Right forelimb (tissue), 1 donor: Measurements from ENCODE around the gene CPA1.
A peak's percentile ranks its signal among the peaks of the same experiment; 100 is the strongest.

Experiments
- DNase-seq: peaks from one replicate; pipeline ENCODE4 v3.0.0-alpha.2; 2018

CPA1 gene

DNA sequence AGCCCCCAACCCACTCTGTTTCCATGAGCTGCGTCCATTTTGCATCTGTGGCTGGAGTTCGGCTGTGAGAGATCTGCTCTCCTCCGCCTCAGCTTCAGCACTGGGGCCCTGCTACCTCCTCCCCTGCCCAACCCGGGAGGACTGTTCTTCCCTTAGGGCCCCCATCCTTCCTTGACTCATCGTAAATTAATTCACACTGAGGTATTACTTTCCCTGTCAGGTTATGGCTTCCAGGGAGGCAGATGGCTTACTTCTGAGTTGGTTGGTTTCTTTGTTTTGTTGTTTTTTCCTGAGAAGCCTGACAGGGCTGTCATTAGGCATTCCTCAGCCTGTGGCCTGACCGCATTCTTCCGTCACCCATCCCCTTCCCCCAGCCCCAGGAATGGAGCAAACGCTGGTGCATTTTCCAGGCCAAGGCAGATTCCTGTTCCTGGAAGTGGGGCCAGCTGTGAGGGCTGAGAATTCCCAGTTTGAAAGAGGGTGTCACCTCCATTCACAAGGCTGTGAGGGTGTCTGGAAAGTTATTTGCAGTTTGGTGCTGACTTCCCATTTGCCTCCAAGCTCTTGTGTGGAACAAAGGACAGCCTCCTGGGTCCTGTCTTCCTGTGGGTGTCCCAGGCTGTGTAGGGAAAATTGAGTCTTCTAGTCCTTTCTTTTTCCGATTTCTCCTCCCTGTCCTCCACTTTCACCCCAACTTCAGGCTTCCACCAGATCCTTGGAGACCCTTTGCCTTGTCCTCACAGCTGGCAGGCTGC, 24.0 kb upstream of the CPA1 start:
- peak; percentile 93 for DNase-seq

DNA sequence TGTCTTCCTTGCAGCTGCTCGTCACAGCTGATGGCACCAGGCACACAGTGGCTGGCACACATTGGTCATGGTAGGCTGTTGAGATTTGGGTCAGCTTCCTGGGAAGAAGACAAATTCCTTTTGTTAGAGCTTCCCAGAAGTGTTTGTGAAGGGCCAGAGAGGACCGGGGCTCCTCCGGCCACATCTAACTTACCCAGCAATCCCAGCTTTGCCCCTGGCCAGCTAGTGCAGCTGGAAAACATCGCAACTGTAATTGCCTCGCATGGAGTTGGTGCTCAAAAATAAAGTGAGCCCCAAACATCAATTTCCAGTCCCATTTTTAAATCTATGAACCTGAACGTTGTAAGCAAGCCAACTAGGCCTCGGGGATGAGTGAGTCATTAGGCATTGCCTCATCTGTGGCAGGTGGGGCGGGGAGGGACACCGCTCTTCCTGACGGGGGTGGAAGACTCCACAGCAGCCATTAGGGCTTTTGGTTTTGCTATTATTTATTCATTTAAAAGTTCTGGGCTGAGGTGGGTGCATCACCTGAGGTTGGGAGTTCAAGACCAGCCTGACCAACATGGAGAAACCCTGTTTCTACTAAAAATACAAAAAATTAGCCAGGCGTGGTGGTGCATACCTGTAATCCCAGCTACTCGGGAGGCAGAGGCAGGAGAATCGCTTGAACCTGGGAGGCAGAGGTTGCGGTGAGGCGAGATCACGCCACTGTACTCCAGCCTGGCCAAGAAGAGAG, 23.2 kb upstream of the CPA1 start:
- DNase-seq: peak; percentile 79

DNA sequence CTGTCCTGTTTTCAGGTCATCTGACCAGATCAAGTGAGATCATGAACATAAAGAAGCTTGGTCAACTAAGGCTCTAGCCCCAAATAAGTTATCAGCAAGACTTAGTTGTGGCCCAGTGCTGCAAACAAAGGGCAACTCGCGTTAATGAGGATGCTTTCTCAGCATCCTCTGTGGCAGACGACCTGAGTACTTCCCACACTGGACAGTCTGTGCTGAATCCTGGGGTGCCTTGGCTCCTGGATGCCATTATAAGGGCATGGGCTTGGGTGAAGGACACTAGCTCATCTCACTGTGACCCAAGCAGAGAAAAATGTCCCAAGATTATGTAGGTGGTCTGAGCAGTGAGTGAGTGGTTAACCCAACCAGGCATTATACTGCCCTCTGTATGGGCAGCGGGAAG, 21.8 kb upstream of the CPA1 start:
- peak; percentile 30 for DNase-seq

DNA sequence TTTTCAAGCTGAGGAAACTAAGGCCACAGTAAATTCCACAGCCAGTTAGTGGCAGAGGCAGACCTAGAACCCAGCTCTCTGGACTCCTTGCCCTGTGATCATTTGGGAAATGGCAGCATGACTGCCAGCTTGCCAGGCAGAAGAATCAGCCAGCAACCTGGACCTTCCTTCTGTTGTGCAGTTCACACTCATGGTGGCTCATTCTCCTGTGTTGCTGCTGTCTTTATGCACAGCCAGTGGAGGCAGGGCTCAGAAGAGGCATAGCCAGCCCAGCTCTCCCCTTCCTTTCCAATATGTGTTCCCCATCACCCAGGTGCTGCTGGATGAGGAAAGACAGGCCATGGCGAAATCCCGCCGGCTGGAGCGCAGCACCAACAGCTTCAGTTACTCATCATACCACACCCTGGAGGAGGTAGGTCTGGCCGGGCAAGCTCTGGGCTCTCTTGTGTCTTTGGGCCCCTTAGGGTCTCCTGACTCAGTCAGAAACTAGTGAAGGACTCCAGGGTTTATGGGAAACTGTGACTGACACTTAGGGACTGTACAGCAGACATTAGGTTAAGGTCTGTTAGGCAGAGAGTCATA, 20.9 kb upstream of the CPA1 start:
- peak; percentile 24 for DNase-seq

DNA sequence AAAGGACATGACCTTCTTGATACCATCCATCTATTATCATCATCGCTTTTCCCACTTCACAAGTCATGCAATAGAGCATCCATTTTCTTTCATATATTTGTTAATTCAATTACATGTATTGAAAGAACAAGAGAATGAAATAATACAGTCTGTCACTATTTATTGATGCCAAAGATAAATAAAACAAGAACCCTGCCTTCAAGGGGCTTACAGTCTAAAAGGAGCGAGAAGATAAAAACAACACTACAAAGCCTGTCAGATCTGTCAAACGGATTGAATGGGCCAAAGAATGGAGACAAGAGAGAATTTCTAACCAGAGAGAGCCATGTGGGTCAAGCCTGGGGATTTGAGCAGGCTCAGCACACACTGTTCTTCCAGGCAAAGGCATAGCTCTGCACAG, 19.8 kb upstream of the CPA1 start:
- no peak for DNase-seq

DNA sequence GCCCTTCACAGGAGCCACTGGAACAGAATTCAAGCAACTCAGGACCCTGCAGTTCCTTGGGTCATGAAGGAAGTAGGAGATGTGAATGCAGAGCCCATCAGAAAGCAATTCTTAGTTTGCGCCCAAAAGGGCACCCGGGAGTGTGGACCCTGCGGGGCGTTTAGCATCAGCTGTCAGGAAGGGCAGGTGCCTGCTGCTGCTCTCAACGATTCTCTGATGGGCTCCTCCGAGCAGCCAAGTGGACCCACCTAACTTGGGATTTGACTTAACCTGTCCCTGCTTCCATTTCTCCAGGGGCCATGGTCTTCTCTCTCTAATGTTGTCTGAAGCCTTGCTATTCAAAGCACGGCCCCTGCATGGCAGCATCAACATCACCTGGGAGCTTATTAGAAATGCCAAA, 18.6 kb upstream of the CPA1 start:
- DNase-seq: peak; percentile 13

DNA sequence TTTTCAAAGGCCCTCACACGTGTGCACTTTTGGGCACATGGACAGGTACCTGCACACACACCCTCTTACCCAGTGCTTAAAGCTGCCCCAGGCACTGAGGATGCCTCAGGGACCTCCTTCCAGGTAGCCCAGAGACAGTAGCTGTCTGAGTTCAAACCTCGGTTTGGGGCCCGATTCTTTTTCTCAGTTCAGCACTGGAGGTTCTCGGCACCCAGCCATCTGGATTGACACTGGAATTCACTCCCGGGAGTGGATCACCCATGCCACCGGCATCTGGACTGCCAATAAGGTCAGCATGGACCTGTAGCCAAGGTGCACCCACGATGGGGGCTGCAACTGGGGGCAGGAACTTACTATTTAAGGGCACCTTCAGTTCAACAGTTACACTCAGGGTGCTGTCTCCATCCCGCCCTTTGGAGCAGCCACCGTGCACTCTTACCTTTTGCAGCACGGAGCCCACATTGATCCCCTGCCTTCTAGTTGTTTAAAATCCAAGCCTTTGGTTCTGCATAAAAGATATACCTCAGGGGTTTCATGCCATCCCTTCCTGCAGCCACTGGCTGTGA, 18.0 kb upstream of the CPA1 start:
- DNase-seq: peak; percentile 30

DNA sequence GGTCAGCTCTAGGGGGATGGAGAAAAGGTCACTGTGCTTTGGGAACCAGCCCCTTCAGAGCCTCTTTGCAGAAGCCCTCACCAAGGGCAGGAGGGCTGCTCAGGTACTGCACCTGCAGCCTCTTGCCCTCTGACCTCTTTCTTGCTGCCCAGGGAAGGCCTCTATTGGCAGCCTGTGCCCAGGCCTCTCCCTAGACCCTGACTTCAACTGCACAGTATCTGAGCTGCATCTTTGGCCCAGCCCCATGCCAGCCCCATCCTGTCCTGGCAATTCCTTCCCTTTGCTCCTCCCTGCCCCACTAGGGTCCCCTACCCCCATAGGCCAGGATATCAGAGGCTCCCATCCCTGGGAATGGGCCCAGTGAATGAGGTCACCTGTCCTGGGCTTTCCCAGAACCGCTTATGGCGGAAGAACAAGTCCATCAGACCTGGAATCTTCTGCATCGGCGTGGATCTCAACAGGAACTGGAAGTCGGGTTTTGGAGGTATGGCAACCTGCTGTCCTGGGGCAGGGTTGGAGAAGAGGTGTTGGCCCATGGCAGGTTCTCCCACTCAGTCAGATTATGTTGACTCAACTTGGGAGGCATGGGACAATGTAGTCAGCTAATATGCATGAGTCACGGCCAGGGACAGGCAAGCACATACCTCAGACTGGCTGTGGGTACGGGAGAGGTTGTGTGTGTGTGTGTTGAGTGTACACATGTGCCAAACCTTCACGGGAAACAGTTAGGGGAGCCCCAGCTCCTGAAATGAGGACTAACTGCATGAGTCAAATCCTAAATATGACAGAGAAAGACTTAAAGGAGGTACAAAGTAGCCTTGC, 17.1 kb upstream of the CPA1 start:
- DNase-seq: peak; percentile 42

DNA sequence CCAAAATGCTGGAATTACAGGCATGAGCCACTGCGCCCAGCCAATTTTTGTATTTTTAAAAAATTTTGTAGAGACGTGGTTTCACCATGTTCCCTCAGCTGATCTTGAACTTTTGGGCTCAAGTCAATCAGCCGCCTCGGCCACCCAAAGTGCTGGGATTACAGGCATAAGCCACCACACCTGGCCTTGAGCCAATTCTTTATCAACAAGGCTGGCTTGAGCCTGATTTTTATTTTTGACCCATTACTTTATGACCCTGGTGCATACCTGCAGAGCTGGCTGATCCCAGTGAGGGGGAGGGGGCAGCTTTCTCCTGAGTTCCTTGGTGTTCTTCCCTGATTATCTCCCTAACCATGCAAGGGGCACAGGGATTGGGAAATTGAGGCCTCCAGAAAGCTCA, 15.8 kb upstream of the CPA1 start:
- DNase-seq: peak; percentile 42

DNA sequence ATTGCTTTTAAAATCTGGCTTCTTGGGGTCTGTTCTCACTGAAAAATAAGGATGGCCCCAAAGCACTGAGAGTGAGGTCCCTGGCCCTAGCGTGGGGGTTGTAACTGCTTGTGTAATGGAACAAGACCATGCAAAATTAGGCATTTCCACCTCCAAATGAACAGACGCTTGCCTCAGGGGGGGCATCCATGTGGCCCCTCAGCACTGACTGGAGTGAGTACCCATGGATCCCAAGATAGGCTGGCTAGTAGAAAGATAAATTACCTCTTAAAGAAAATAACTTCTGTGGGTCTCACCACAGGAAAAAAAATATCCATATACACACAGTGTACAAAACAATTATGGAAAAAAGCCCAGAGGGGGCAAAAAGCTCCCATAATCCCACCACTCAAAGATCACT, 15.2 kb upstream of the CPA1 start:
- DNase-seq: peak; percentile 46

DNA sequence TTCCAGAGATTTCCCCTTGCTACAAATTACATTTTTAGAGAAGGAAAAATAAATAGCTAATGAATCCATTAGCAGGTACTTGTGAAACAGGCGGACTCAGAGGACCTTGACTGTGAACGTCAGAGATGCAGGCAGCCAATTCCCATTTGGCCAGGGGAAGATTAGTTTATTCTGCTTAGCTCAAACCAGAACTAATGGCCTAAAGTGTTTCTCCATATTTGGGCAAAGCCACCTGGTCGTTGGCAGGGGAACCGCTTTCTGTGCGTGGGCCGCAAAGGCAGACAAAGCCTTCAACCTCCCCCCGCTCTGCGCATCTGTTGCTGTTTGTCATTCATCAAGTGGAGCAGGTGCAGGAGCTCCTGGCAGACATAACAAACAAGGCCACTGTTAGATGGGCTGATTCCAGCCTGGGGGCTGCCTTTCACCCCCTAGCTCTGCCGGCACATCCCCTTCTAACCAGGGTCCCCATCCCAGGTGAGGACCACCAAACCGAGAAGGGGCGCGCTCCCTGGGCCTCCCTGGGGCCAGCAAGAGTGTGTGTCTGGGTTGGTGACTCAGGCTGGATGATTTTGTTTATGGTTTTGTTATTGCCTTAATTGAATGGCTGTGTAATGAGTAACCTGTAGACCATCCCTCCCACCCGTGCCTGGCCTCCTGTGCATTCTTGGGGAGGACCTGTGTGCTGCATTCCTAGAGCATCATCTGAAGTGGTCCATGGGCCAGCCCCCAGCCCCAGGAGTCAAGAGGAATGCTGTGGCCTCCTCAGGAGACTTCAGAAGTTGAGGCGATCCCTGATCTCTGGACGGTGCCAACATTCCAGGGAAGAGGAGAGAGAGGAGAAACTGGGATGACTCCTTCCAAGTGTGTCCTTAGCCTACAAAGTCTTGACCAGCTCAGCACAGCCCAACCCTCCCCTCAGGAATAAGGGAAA, 14.5 kb upstream of the CPA1 start:
- DNase-seq: peak; percentile 86

DNA sequence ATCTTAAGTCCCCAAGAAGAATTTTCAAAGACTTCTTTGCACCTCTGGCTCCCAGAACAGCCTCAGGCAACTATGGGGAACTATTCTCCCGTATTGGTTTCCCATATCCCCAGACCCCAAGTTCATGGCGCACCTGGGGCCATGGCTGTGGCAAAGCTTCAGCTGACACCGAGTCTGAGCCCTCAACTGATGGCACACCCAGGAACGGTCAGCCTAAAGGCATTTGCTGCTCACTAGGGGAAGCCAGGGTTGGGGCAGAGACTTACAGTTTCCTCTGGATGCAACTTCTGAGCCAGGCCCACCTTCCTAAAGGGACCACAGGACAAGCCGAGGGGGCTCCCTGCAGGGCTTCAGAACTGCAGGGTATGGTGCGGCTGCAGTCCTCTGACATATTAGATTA, 13.7 kb upstream of the CPA1 start:
- peak; percentile 46 for DNase-seq

DNA sequence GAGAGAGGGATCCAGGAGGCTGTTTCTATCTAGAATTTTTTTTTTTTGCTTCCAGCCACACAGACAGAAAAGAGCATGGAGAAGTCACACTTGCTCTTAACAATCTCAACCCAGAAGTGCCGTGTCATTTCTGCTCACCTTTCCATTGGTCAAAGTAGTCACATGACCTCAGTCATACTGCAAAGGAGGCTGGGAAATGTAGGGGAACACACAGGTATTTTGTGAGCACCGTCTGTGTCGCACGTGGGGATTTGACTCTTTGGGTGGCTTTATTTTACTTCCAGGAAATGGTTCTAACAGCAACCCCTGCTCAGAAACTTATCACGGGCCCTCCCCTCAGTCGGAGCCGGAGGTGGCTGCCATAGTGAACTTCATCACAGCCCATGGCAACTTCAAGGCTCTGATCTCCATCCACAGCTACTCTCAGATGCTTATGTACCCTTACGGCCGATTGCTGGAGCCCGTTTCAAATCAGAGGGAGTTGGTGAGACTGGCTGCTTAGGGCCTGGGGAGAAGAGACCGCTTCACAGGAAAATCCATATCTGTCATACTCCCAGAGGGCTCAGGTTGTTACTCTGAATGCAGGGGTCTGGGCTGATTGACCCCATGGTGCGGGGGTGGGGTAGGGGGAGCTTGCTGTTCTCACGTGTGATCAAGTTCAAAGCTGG, 13.1 kb upstream of the CPA1 start:
- no peak for DNase-seq

DNA sequence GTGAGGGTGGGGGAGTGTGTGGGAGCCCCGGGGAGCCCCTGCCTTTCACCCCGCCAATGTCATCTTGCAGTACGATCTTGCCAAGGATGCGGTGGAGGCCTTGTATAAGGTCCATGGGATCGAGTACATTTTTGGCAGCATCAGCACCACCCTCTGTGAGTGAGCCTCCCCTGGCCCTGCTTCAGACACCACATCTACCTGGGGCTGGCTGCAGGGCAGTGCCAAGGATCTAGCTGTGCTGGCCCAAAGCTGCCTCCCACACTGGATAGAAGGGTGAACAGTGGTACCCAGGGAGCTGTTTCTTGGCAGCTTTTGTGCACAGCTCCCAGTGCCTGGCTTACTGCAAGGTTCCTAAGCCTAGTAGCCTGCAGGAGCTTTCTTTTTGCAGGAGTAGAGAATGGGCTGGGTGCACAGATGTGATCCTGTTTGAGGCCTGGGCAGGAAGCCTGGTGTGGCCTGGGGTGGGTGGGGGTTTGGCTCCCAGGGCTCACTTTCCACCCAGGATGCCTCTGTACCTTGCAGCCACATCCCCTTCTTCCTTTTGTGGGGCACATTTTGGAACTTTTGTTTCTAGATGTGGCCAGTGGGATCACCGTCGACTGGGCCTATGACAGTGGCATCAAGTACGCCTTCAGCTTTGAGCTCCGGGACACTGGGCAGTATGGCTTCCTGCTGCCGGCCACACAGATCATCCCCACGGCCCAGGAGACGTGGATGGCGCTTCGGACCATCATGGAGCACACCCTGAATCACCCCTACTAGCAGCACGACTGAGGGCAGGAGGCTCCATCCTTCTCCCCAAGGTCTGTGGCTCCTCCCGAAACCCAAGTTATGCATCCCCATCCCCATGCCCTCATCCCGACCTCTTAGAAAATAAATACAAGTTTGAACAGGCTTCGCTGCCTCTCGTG, 12.2 kb upstream of the CPA1 start:
- no peak for DNase-seq

DNA sequence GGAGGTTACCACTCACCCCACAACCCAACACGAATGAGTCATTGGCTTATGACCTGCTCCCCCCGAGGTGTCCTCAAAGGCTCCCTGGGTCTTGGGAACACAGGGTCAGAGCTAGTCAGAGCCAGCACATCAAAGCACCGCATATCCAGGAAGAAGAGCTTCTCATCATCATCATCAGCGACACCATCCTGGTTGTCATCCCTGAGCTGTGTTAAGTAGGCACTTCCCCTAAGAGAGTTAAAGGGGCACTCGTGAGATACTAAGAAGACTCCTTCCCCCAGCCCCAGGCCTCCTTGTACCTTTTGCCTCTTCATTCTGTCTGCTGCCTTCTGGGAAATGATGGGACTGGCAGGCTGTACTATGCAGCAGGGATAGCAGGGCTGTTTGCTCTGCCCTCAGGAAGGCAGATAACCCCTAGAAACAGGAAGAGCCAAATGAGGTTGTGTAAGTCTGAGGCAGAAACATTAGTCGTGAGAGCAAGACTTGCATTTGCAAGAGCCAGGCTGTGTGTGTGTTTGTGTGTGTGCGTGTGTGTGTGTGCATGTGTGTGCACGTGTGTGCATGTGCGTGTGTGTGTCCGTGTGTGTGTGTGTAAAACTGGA, 11.1 kb upstream of the CPA1 start:
- DNase-seq: no peak

DNA sequence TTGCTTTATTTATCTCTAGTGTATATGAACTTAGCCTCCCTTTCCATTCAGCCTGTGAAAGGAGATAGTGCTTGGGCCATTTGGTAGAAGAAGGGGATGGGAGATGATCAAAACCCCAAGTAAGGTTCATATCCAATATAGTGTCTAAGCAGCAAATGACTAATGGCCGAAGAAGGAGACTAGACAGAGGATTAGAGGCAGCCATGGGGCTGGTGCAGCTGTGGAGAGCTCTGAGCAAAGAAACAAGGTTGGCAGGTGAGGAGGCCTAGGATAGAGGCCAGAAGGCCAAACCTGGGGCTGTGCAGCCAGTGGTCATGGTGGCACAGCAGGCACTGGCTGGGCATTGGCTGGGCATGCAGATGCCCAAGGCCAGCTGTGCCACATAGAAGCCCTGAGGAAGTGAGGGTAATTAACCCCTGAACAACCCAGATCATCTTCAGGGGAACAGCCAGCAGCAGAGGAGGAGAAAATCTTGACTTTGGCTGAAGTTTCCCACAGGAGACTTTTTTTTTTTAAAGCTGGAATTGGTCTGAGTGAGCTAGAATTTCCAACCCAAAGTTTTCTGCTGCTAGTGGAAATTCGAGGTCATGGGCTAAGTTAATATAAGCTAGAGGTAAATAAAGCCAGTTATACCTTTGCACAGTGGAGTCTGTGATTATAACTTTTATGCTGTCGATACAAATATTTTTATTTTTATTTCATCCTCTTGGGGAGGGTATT, 10.3 kb upstream of the CPA1 start:
- no peak for DNase-seq

DNA sequence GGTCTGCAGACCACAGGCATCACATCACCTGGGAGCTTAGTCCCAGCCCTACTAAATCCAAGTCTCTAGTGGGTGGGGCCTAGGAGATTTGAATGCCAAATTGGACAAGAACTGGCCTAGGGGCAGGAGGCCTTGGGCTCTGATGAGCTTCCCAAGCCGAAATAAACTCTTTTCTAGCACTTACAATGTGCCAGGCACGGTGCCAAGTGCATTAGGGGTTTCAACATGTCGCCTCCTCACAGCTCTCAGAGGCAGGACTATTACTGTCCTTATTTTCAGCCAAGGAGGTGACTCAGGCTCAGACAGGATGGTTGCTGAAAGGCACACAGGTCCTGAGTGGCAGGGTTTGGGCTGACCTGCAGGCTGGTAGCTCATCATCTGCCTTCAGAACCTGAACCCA, 9.2 kb upstream of the CPA1 start:
- DNase-seq: no peak

DNA sequence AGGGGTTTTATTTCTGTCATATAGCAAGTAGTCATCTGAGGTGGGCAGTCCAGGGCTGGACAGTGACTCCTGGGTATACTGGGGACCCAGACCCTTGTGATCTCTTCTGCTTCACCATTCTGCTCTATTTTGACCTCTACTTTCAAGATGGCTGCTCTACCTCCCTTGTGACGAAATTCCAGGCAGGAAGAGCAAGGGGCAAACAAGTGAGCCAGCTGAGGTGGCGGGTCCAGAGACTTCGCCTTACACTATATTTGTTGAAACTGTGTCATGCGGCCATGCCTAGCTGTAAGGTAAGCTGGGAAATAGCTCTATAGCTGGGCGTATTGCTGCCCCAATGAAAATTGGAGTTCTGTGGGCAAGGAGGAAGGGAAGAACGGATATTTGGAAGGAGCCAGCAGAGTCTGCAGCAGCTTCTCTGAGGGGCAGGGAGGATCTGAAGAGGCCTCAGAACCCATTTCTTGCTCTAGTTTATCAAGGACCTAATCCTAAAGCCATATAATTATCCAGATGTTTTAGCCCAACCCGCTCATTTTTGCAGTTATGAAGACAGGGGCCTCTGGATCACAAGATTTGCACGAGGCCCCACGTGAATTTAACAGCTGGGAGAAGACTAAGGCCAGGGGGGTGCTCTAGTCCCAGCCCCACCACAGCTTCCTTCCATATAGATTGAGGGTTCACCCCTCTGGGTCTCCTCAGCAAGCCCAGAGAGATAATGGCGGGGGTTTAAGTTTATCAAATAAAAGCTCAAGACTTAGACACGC, 7.7 kb upstream of the CPA1 start:
- no peak for DNase-seq
